ENCODE results near the gene POLR1E. TPM values are rescaled to one million over a fixed set of nuclear protein-coding genes. Genes with fewer than 3 reads are reported as not detected.

Gene POLR1E
- total RNA-seq, 1 donor from 2014 or later: 16.6 TPM

DNA sequence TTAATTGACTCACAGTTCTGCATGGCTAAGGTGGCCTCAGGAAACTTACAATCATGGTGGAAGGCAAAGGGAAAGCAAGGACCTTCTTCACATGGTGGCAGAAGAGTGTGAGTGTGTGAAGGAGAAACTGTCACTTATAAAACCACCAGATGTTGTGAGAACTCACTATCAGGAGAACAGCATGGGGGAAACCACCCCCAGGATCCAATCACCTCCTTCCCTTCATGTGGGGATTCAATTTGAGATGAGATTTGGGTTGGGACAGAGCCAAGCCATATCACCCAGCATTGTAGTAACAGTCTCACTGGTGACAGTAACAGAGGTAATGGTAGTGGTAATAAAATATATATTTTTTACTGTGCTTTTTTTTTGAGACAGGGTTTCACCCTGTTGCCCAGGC, 38.6 kb upstream of the POLR1E start:
- TF ChIP-seq CTCF (IDR thresholded peaks at IDR 0.05): no peak
- no peak for DNase-seq
- peaks cover 17% of the 10 kb centered on the region for H3K36me3 ChIP-seq
- H3K27me3 ChIP-seq: no peaks in the 10 kb centered on the region
- H3K4me1 ChIP-seq: peaks cover 3% of the 10 kb centered on the region
- no peak for ATAC-seq
- H3K4me3 ChIP-seq: no peak overlapping the region
- H3K27ac ChIP-seq: no peak overlapping the region
- intact Hi-C loops (cut with DNase I): no loop called here
- H3K9me3 ChIP-seq: no peaks in the 10 kb centered on the region

DNA sequence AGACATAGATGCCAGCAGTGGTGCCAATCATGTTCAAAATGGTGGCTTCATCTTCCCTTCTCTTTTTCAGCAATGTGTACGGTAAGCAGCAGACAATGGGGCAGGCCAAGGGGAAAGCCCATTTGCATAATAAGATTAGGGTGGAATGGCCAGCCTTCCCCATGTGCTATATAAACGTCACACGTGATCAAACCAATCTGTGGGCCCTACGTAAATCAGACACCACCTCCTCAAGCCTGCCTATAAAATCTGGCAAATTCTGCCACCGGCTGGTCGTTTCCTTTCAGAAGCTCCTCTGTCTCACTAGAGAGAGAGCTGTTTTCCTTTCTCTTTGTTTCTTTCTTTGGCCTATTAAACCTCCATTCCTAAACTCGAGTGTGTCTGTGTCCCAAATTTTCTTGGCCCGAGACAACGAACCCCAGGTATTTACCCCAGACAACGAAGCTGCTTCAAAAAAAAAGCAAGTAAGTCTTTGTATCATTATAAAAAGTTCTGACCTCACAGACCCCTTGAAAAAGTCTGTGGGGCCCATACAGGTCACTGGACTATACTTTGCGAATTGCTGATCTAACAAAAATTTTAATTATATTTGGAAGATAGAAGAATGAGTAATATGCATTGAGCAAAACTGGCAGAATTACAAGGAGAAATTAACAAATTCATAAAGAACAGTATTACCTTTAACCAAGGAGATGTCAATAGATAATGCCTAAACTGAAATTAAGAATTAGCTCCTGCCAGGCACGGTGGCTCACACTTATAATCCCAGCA, 35.7 kb upstream of the POLR1E start:
- no peak overlapping the region for H3K4me3 ChIP-seq
- ATAC-seq (no peak), DNase-seq (no peak)
- H3K27me3 ChIP-seq: no peaks in the 10 kb centered on the region
- intact Hi-C loops (cut with DNase I): no loop called here
- peaks cover 3% of the 10 kb centered on the region for H3K4me1 ChIP-seq
- no peak overlapping the region for H3K27ac ChIP-seq
- peaks cover 14% of the 10 kb centered on the region for H3K36me3 ChIP-seq
- TF ChIP-seq CTCF (IDR thresholded peaks at IDR 0.05): no peak
- H3K9me3 ChIP-seq: no peaks in the 10 kb centered on the region

DNA sequence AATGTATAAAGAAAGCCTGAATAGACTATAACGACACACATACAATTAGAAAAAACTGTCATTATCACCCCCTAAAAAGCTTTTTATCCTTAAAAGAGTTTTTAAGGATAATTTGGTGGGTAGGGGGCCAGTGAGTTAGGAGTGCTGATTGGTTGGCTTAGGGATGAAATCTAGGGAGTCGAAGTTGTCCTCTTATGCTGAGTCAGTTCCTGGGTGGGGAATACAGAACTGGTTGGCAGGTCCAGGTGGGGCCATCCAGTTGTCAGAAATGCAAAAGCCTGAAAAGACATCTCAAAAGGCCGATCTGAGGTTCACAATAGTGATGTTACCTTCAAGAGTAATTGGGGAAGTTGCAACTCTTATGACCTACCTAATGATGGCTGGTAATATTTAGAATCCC, 34.1 kb upstream of the POLR1E start:
- DNase-seq (no peak), ATAC-seq (no peak)
- peaks cover 3% of the 10 kb centered on the region for H3K4me1 ChIP-seq
- H3K4me3 ChIP-seq: no peak overlapping the region
- no peaks in the 10 kb centered on the region for H3K27me3 ChIP-seq
- intact Hi-C loops (cut with DNase I): no loop called here
- no peak overlapping the region for H3K27ac ChIP-seq
- H3K36me3 ChIP-seq: peaks cover 9% of the 10 kb centered on the region
- no peaks in the 10 kb centered on the region for H3K9me3 ChIP-seq
- no peak for TF ChIP-seq CTCF (IDR thresholded peaks at IDR 0.05)

- Histone ChIP-seq H3K36me3 (no peaks in the 10 kb centered on the region), H3K4me1 (peaks cover 6% of the 10 kb centered on the region), H3K27me3 (no peaks in the 10 kb centered on the region), H3K4me3 (no peak overlapping the region), H3K9me3 (no peaks in the 10 kb centered on the region), H3K27ac (no peak overlapping the region)
- no peak for TF ChIP-seq CTCF (IDR thresholded peaks at IDR 0.05)
- intact Hi-C loops (cut with DNase I): no loop called here
- ATAC-seq (no peak), DNase-seq (no peak)
These were observed 33.1 kb upstream of the POLR1E start for GRCh38 chr9:37452611-37453010.

DNA sequence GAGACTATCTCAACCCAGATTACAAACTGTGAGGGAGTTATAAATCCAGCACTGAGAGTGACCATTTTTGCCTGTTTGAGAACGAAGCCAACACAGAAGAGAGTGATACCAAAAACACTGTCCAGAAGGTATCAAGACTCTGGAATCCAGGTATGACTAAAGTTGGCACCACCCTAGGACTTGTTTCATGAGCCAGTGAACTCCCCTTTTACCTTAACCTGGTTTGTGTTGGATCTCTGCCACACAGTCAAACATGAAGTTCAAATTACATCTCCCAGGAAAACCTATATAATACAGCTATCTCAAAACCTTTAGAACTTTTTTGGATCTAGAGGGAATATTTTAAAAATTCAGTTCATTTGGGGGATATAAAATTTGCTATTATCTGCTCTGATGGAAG, 31.9 kb upstream of the POLR1E start:
- H3K27me3 ChIP-seq: no peaks in the 10 kb centered on the region
- DNase-seq: no peak
- no peaks in the 10 kb centered on the region for H3K36me3 ChIP-seq
- intact Hi-C loops (cut with DNase I): no loop called here
- no peak for ATAC-seq
- TF ChIP-seq CTCF (IDR thresholded peaks at IDR 0.05): no peak
- no peak overlapping the region for H3K4me3 ChIP-seq
- no peak overlapping the region for H3K27ac ChIP-seq
- H3K9me3 ChIP-seq: no peaks in the 10 kb centered on the region
- peaks cover 10% of the 10 kb centered on the region for H3K4me1 ChIP-seq

DNA sequence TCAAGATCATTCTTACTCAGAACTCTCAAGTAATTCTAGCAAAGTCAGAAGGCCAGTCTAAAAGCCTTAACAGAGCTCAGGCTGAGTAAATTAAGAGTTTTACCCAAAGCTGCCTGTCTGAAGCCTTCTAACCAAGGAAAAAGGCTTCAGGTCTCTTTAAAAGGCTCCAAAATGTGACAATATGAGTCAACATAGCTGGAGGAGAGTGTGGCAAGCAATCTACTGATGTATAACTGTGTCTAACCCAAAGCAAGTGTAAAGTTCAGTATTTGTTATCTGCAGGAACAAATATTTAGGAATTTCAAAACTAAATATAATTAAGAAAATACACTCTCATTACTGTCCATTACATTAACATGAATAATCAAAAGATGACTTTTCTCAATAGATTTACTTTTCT, 31.5 kb upstream of the POLR1E start:
- no peak for DNase-seq
- H3K27ac ChIP-seq: no peak overlapping the region
- intact Hi-C loops (cut with DNase I): no loop called here
- H3K4me1 ChIP-seq: peaks cover 10% of the 10 kb centered on the region
- H3K9me3 ChIP-seq: no peaks in the 10 kb centered on the region
- no peaks in the 10 kb centered on the region for H3K36me3 ChIP-seq
- no peak for ATAC-seq
- TF ChIP-seq CTCF (IDR thresholded peaks at IDR 0.05): no peak
- no peak overlapping the region for H3K4me3 ChIP-seq
- no peaks in the 10 kb centered on the region for H3K27me3 ChIP-seq

Measured in upper lobe of right lung (tissue), 1 donor.